ENCODE measurements around the gene MEI1. TPM values are rescaled to one million over a fixed set of nuclear protein-coding genes. Genes with fewer than 3 reads are reported as not detected.

The MEI1 gene
- total RNA-seq, 1 experiment from 2014 or later: 0.35 TPM

DNA sequence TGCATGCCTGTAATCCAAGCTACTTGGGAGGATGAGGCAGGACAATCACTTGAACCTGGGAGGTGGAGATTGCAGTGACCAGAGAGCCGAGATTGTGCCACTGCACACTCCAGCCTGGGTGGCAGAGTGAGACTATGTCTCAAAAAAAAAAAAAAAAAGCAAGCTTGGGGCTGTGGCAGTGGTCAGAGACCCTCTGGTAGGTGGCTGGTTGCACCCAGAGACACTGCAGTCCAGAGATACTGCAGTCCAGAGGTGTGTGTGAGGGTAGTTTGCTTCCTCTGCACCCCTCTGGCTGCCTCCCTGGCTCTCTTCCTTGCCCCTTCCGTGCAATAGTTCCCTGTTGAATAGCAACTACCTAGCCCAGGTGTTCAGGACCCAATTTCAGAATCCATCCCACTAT, 99.4 kb downstream of the MEI1 start:
- Mint-ChIP-seq H3K4me1 (peaks cover 24% of the 10 kb centered on the region), H3K27me3 (ENCODE audit: low read depth) (no peaks in the 10 kb centered on the region), H3K9me3 (no peaks in the 10 kb centered on the region), H3K36me3 (peaks cover 3% of the 10 kb centered on the region; the same call in 1 of the 2 replicates), H3K4me3 (no peak overlapping the region), H3K27ac (peak overlapping the region; percentile 74; the same call in 1 of the 2 replicates)
- ATAC-seq (no peak), DNase-seq (ENCODE audit: low spot score) (no peak)
- TF ChIP-seq SP1 (CRISPR knock-in tag; conservative IDR thresholded peaks at IDR 0.05) (no peak), ZNF138 (CRISPR knock-in tag; conservative IDR thresholded peaks at IDR 0.05) (no peak), ZNF396 (CRISPR knock-in tag; IDR thresholded peaks at IDR 0.05; ENCODE audit: borderline replicate concordance) (no peak), CREM (CRISPR knock-in tag; IDR thresholded peaks at IDR 0.05) (no peak), ZNF416 (CRISPR knock-in tag; IDR thresholded peaks at IDR 0.05) (no peak), ETV6 (CRISPR knock-in tag; IDR thresholded peaks at IDR 0.05) (no peak)
- TF ChIP-seq, protein P1, sequence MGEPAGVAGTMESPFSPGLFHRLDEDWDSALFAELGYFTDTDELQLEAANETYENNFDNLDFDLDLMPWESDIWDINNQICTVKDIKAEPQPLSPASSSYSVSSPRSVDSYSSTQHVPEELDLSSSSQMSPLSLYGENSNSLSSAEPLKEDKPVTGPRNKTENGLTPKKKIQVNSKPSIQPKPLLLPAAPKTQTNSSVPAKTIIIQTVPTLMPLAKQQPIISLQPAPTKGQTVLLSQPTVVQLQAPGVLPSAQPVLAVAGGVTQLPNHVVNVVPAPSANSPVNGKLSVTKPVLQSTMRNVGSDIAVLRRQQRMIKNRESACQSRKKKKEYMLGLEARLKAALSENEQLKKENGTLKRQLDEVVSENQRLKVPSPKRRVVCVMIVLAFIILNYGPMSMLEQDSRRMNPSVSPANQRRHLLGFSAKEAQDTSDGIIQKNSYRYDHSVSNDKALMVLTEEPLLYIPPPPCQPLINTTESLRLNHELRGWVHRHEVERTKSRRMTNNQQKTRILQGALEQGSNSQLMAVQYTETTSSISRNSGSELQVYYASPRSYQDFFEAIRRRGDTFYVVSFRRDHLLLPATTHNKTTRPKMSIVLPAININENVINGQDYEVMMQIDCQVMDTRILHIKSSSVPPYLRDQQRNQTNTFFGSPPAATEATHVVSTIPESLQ (CRISPR knock-in tag; IDR thresholded peaks at IDR 0.05): no peak
- TF ChIP-seq, protein P2, sequence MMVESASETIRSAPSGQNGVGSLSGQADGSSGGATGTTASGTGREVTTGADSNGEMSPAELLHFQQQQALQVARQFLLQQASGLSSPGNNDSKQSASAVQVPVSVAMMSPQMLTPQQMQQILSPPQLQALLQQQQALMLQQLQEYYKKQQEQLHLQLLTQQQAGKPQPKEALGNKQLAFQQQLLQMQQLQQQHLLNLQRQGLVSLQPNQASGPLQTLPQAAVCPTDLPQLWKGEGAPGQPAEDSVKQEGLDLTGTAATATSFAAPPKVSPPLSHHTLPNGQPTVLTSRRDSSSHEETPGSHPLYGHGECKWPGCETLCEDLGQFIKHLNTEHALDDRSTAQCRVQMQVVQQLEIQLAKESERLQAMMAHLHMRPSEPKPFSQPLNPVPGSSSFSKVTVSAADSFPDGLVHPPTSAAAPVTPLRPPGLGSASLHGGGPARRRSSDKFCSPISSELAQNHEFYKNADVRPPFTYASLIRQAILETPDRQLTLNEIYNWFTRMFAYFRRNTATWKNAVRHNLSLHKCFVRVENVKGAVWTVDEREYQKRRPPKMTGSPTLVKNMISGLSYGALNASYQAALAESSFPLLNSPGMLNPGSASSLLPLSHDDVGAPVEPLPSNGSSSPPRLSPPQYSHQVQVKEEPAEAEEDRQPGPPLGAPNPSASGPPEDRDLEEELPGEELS (CRISPR knock-in tag; IDR thresholded peaks at IDR 0.05): no peak
- TF ChIP-seq, protein P3, sequence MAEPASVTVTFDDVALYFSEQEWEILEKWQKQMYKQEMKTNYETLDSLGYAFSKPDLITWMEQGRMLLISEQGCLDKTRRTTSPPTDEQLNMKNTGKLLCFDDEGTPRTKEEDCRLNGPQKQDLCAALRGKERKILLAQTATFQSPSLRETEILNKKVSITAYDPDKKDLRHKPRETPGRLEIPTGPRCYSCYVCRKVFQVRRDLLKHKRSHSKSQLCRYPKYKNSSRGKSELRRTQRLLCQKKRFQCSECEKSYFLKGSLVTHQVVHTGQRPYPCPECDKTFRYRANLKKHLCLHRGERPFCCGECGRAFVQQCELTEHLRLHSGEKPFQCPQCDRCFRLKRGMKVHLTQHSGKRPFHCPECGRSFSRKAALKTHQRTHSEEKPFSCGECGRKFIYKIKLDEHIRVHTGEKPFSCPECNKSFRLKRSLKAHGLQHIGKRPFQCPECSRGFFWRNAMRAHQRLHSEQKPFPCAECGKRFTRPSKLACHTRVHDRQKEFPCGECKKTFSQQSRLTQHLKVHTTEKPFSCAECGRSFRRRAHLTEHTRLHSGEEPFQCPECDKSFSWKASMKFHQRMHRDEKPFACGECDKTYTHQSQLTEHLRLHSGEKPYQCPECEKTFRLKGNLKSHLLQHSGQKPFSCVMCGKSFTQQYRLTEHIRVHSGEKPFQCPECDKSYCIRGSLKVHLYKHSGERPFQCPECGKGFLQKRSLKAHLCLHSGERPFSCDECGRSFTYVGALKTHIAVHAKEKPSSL (CRISPR knock-in tag; conservative IDR thresholded peaks at IDR 0.05): no peak
- TF ChIP-seq, protein P4, sequence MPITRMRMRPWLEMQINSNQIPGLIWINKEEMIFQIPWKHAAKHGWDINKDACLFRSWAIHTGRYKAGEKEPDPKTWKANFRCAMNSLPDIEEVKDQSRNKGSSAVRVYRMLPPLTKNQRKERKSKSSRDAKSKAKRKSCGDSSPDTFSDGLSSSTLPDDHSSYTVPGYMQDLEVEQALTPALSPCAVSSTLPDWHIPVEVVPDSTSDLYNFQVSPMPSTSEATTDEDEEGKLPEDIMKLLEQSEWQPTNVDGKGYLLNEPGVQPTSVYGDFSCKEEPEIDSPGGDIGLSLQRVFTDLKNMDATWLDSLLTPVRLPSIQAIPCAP (CRISPR knock-in tag; IDR thresholded peaks at IDR 0.05): no peak
- ChIA-PET CTCF (interaction anchor here (1.3 to 3.2 kb wide), 6 partner anchors 17 to 127 kb away, joined by 3 to 76 read pairs (median 11); partner anchors contain the start of gene MEI1), POLR2A (interaction anchor here (0.7 to 1.1 kb wide), 2 partner anchors 11 to 110 kb away, joined by 3 to 4 read pairs; partner anchors contain the start of gene SNU13)

DNA sequence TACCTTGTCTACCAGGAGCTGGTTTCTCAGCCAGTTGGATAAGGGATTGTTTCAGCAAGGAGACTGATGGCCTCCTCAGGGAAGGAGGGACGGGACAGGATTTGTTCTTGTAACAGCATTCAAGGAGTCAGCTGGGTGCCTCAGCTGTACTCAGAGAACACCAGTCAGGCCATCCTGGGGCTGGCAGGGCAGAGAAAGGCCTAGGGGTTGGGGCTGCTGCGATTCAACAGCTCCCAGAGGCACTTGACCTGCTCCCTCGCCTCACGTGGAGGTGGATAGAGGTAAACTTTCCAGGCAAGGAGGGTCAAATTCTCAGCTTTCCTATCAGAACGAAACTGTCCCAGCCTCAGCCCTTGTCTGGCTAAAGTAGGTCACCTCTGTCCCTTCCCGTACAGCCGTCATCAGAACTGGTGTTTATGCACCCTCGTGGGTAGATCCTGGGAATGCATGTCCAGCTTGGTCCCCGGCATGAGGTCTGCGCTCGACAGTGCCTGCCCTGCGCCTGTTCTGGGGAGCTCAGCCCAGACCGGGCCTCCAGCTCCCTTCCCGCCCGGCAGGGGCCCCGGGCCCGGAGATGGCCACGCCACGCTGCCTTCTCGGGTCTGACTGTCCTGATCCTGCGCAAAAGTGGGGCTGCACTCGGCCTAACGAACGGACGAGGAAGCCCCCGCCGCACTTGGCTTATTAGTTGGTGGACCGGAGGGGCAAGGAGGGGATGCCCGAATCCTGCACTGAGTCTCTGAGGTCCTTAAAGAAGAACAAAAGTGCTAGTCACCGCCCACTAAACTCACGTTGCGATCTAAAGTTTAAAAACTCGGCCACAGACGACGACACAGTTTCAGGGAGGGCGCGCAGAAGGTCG, 100.4 kb downstream of the MEI1 start:
- CTCF ChIA-PET: interaction anchor here (0.6 to 3.2 kb wide), 18 partner anchors 18 to 313 kb away, joined by 3 to 76 read pairs (median 4); partner anchors contain the start of genes CENPM and MEI1
- ATAC-seq (peak; percentile 17), DNase-seq (ENCODE audit: low spot score) (peak; percentile 31)
- H3K27me3 Mint-ChIP-seq (ENCODE audit: low read depth): no peaks in the 10 kb centered on the region
- H3K9me3 Mint-ChIP-seq: no peaks in the 10 kb centered on the region
- H3K27ac Mint-ChIP-seq: peak overlapping the region; percentile 93
- POLR2A ChIA-PET: interaction anchor here (0.6 to 2.5 kb wide), 14 partner anchors 26 to 511 kb away, joined by 3 to 21 read pairs (median 4); partner anchors contain the start of genes SNU13, SREBF2 and TEF
- peaks cover 26% of the 10 kb centered on the region for H3K4me1 Mint-ChIP-seq
- peaks cover 7% of the 10 kb centered on the region for H3K36me3 Mint-ChIP-seq
- peak overlapping the region; percentile 96 for H3K4me3 Mint-ChIP-seq
- TF ChIP-seq ZNF317 (CRISPR knock-in tag; IDR thresholded peaks at IDR 0.05; ENCODE audit: borderline replicate concordance, low read depth) (no peak), ZNF263 (CRISPR knock-in tag; IDR thresholded peaks at IDR 0.05; ENCODE audit: low read depth) (no peak), NR2C2 (CRISPR knock-in tag; IDR thresholded peaks at IDR 0.05) (no peak), MXD4 (CRISPR knock-in tag; IDR thresholded peaks at IDR 0.05; ENCODE audit: borderline replicate concordance) (no peak), MYBL2 (CRISPR knock-in tag; IDR thresholded peaks at IDR 0.05) (no peak), NFE2L1 (CRISPR knock-in tag; IDR thresholded peaks at IDR 0.05) (peak; percentile 10; the same call in 1 of the 2 replicates), TCF7 (CRISPR knock-in tag; IDR thresholded peaks at IDR 0.05; ENCODE audit: low read depth) (no peak), ZNF416 (CRISPR knock-in tag; IDR thresholded peaks at IDR 0.05) (no peak), GTF2I (CRISPR knock-in tag; conservative IDR thresholded peaks at IDR 0.05) (no peak)
- TF ChIP-seq, protein P3 (CRISPR knock-in tag; conservative IDR thresholded peaks at IDR 0.05): no peak
- TF ChIP-seq, protein P5, sequence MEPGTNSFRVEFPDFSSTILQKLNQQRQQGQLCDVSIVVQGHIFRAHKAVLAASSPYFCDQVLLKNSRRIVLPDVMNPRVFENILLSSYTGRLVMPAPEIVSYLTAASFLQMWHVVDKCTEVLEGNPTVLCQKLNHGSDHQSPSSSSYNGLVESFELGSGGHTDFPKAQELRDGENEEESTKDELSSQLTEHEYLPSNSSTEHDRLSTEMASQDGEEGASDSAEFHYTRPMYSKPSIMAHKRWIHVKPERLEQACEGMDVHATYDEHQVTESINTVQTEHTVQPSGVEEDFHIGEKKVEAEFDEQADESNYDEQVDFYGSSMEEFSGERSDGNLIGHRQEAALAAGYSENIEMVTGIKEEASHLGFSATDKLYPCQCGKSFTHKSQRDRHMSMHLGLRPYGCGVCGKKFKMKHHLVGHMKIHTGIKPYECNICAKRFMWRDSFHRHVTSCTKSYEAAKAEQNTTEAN (CRISPR knock-in tag; IDR thresholded peaks at IDR 0.05): peak; percentile 28; the same call in 1 of the 2 replicates
- TF ChIP-seq, protein P4 (CRISPR knock-in tag; IDR thresholded peaks at IDR 0.05): 0 out of 2 replicates have a peak, but pooled peaks have one; percentile 28
- TF ChIP-seq, protein P6, sequence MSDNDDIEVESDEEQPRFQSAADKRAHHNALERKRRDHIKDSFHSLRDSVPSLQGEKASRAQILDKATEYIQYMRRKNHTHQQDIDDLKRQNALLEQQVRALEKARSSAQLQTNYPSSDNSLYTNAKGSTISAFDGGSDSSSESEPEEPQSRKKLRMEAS (CRISPR knock-in tag; IDR thresholded peaks at IDR 0.05): no peak

Data from WTC11 (cell line).